GM19468 (cell line): ENCODE results near the gene CCL26.

ENCODE experiments used
- ATAC-seq: cut with Tn5 transposase; IDR thresholded peaks from one replicate; pipeline ENCODE4 v1.9.1; 2021; ENCODE audit warnings: mild to moderate bottlenecking, moderate library complexity, moderate number of reproducible peaks; ENCODE audit not compliant: unreplicated experiment; ENCODE audit errors: extremely low read depth

The CCL26 gene

GRCh38 chr7:75772081-75773077 lies at the start of gene CCL26:
CCL26 (minus strand) TSS chr7:75772211; CDS start chr7:75772176, 35 bp downstream.
- ATAC-seq: no peak

DNA sequence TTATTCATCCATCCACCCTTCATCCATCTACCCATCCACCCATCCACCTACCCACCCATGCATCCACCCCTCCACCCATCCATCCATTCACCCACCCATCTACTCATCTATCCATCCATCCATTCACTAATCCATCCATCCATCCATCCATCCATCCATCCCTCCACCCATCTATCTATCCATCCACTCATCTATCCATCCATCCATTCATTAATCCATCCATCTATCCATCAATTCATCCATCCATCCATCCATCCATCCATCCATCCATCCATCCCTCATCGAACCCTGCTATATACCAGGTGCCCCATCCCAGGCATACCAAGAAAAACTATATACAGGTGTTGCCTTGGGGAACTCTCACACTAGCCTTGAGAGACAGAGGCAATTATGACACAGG lies 48.7 kb upstream of the CCL26 start:
- ATAC-seq: no peak

GRCh38 chr7:75819711-75820110 lies 47.7 kb upstream of the CCL26 start:
- no peak for ATAC-seq

DNA sequence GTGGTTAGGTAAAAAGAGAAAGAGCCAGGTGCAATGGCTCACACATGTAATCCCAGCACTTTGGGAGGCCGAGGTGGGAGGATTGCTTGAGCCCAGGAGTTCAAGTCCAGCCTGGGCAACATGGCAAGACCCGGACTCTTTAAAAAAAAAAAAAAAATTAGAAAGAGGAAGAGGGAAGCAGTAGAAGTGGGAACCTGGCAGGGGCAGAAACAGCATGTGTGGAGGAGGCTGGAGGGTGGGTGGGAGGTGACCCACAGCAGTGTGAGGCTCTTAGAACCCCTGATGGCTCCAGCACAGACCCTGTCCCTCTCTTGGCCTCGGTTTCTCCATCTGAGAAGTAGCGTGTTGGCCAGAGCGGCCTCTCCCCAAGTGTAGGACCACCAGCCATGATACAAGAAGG lies 46.5 kb upstream of the CCL26 start:
- no peak for ATAC-seq

- ATAC-seq: no peak
These were observed 45.1 kb upstream of the CCL26 start for GRCh38 chr7:75817116-75817515.

GRCh38 chr7:75815418-75816064 lies 43.5 kb upstream of the CCL26 start:
- ATAC-seq: no peak

GRCh38 chr7:75814407-75814947 lies 42.5 kb upstream of the CCL26 start:
- ATAC-seq: no peak

DNA sequence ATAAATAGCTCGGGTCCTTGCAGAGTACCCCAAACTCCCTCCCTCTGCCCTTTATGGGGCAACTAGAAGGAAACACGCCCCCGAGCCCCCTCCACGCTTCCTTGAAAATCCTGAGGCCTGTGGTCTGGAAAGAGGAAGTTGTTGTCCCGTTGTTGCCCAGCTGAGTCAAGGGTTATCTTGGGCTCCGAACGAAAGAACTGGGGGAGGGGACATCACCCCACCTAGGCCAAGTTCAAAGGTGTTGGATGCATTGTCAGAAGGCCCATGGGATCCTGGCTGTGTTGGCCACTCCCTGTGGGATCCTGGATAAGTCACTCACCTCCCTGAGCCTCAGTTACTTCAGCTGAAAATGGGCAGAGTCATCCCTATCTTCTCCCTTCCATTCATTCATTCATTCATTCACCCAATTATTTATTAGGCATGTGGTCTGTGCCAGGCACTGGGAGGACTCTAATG lies 41.8 kb upstream of the CCL26 start, which contains the start of gene CCL24:
Gene CCL24 (minus strand): TSS at position 26 of the 456 bp plus-strand sequence. CDS start 91 bp downstream, outside the sequence.
- no peak for ATAC-seq

- no peak for ATAC-seq
These were observed 41.1 kb upstream of the CCL26 start for GRCh38 chr7:75813084-75813483.

GRCh38 chr7:75811894-75812678 lies 40.1 kb upstream of the CCL26 start:
- ATAC-seq: no peak

- ATAC-seq: no peak
These were observed 37.4 kb upstream of the CCL26 start for GRCh38 chr7:75809396-75809795.

DNA sequence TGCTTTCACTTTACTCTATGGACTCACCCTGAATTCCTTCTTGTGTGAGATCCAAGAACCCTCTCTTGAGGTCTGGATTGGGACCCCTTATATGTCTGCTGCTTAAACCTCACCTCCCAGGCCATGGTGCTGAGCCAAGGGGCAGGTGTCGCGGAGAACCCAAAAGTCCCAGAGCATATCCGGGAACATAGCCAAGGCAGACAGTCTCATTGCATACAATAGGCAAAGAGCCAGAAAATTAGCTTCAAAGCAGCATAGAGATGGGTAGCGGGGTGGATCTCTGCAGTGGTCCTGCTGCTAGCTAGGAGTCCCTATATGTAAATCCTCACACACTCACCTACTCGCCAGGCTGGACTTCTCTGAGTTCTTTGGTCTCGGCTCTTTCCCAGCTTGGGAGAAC lies 36.1 kb upstream of the CCL26 start:
- no peak for ATAC-seq

DNA sequence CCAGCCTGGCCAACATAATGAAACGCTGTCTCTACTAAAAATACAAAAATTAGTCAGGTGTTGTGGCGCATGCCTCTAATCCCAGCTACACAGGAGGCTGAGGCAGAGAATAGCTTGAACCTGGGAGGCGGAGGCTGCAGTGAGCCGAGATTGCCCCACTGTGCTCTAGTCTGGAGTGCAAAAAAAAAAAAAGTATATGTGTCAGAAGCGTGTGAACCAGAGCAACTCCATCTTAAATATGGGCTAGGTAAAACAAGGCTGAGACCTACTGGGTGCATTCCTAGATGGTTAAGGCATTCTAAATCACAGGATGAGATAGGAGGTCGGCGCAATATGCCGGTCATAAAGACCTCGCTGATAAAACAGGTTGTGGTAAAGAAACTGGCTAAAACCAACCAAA lies 35.4 kb upstream of the CCL26 start:
- ATAC-seq: no peak

DNA sequence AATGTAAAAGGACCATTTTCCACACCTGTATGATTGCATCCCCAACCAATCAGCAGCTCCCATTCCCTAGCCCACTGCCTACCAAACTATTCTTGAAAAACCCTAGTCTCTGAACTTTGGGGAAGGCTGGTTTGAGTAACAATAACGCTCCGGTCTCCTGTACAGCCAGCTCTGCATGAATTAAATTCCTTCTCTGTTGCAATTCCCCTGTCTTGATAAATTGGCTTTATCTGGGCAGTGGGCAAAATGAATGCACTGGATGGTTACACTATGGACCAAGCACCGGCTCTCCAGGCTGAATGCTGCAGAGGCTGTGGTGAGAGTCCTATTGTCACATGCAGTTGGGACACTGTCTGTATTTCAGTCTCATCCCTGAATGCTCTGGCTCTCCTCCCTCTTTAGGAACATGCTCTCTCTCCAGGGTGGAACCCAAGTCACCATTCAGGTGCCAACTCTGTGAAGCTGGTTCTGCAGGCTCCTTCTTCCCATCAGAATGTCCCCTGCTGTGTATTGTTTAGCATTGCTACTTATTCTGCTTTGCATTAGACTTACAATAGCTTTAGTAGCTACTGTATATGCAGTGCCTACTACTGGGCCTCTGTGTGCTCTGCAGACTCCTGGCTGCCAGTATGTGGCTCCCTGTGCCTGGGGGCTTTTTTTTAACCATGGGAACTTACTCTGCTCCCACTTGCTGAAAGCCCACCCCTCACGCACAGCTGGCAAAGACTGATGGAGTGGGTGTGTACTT lies 34.7 kb upstream of the CCL26 start:
- no peak for ATAC-seq

GRCh38 chr7:75804705-75805104 lies 32.7 kb upstream of the CCL26 start:
- ATAC-seq: no peak

DNA sequence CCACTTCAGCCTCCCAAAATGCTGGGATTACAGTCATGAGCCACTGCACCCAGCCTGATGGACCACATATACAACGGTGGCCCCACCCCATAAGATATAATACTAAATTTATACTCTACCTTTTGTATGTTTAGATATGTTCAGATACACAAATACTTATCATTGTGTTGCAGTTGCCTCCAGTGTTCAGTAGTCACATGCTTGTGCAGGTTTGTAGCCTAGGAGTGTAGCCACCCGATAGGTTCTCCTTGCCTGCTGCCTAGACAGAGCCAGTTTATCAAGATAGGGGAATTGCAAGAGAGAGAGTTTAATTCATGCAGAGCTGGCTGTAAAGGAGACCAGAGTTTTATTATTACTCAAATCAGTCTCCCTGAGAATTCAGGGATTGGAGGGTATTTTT lies 32.0 kb upstream of the CCL26 start:
- ATAC-seq: no peak

GRCh38 chr7:75802552-75802821 lies 30.5 kb upstream of the CCL26 start:
- no peak for ATAC-seq

DNA sequence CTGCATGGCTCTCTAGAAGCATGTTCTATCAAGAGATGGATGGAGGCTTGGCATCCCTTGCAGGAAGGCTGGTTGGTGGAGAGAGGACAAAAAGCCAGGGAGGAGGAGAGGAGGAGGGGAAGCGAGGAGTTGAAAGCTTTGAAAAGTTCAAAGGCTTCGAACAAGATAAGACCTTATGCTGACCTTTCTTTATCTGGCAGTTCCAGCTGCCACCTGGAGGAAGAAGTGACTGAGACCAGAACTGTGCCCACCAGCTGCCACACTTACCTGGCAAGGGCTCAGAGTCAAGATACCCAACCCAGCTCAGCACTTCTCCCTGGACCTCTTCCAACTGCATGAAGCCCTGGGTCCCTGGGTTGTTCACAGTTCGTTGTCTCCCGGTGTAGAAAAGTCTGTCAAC lies 26.8 kb upstream of the CCL26 start:
- ATAC-seq: no peak

DNA sequence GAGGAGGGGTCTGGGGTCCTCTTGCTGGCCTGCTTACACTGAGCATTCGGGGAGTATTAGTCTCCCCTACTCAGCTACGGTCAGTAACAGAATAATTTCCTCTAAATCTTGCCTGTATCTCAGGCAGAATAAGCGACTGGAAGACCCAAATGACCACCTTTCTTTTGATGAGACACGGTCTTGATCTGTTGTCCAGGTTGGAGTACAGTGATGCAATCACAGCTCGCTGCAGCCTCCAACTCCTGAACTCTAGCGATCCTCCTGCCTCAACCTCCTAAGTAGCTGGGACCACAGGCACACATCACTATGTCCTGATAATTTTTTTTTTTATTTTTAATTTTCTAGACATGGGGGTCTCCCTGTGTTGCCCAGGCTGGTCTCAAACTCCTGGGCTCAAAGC lies 24.4 kb upstream of the CCL26 start:
- no peak for ATAC-seq

DNA sequence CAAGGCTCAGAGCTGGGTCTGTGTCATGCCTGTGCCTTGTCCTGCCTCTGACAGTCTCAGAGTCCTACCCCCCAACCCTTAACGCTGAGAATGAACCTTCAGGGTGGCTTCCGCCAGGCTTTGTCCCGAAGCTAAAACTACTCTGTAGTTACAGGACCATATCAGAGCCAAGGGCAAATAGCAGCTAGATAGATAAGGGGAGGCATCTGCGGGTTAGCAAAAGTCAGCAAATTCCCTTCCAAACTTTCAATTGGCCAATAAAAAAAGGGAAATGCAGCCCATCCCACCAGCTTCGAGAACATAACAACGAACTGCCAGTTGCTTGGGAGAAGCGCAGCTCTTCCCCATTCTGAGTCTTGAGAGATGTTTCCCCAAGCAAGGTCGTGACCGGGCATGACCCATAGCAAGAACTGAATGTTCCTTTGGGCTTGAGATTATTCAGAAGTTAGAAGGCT lies 23.8 kb upstream of the CCL26 start:
- no peak for ATAC-seq
